SU-DHL-6 (cell line): ENCODE measurements around the gene RAC2.

ENCODE experiments used
- H2AFZ ChIP-seq: fragments of 200-600 bp; sonication (generic); 2 replicates; pipeline ENCODE4 v1.6.1; 2014; ENCODE audit warnings: low read depth, mild to moderate bottlenecking, moderate library complexity, mixed read lengths, antibody characterized with exemption, low read length; ENCODE audit not compliant: severe bottlenecking
- H3F3A ChIP-seq: fragments of 200-600 bp; shearing (Covaris generic); 2 replicates; pipeline ENCODE4 v1.6.0; 2016; ENCODE audit warnings: antibody characterized with exemption, mild to moderate bottlenecking; ENCODE audit not compliant: insufficient read depth
- H3K27ac ChIP-seq: fragments of 200-600 bp; sonication (generic); 2 replicates; pipeline ENCODE4 v1.5.1; 2016; ENCODE audit warnings: low read depth, mild to moderate bottlenecking, low read length, moderate library complexity, mixed read lengths
- H3K27me3 ChIP-seq: fragments of 200-600 bp; sonication (generic), shearing (Covaris generic); 2 replicates; pipeline ENCODE4 v1.6.0; 2014; ENCODE audit warnings: mild to moderate bottlenecking, low read length
- H3K36me3 ChIP-seq: fragments of 200-600 bp; sonication (generic); 2 replicates; pipeline ENCODE4 v1.6.1; 2014; ENCODE audit warnings: mild to moderate bottlenecking, low read length, mixed read lengths
- H3K4me2 ChIP-seq: fragments of 300-600, 200-600 bp; shearing (Covaris generic), sonication (generic); 2 replicates; pipeline ENCODE4 v1.6.0; 2014; ENCODE audit warnings: low read length, low read depth, mild to moderate bottlenecking; ENCODE audit not compliant: poor library complexity, severe bottlenecking
- H3K4me3 ChIP-seq: fragments of 200-600 bp; sonication (generic); 2 replicates; pipeline ENCODE4 v1.5.1; 2014; ENCODE audit warnings: antibody characterized with exemption, low read length, mild to moderate bottlenecking, mixed read lengths; ENCODE audit not compliant: insufficient read depth, poor library complexity, severe bottlenecking
- H3K79me2 ChIP-seq: fragments of 200-600 bp; sonication (generic); 2 replicates; pipeline ENCODE4 v1.6.1; 2014; ENCODE audit warnings: mild to moderate bottlenecking, low read length, moderate library complexity; ENCODE audit not compliant: insufficient read depth
- H3K9ac ChIP-seq: fragments of 200-600 bp; sonication (generic); 2 replicates; pipeline ENCODE4 v1.7.0; 2014; ENCODE audit warnings: mild to moderate bottlenecking, low read length
- H3K9me2 ChIP-seq: fragments of 200-600 bp; sonication (generic); replicated peaks from 2 replicates; pipeline ENCODE4 v1.6.1; 2014; ENCODE audit warnings: low read length; ENCODE audit not compliant: insufficient read depth
- H3K9me3 ChIP-seq: fragments of 200-600 bp; sonication (generic); 2 replicates; pipeline ENCODE4 v1.6.1; 2014; ENCODE audit warnings: low read length, mixed read lengths; ENCODE audit not compliant: insufficient read depth
- H4K20me1 ChIP-seq: fragments of 200-600 bp; sonication (generic); 2 replicates; pipeline ENCODE4 v1.6.1; 2014; ENCODE audit warnings: low read depth, mild to moderate bottlenecking, antibody characterized with exemption, low read length, moderate library complexity, mixed read lengths
- EZH2phosphoT487 ChIP-seq: fragments of 200-600 bp; sonication (generic), shearing (Covaris generic); conservative IDR thresholded peaks from 2 replicates; pipeline ENCODE4 v1.6.1; 2018; ENCODE audit warnings: mild to moderate bottlenecking, antibody characterized with exemption, low read length, moderate library complexity, mixed read lengths
- TF ChIP-seq, protein P1 (sequence below): fragments of 200-600 bp; sonication (generic); IDR thresholded peaks from one replicate; pipeline ENCODE4 v1.5.1; 2017; ENCODE audit warnings: antibody characterized with exemption, mild to moderate bottlenecking, low read length, moderate library complexity; ENCODE audit not compliant: insufficient read depth, poor library complexity, severe bottlenecking

RAC2 gene

GRCh38 chr22:37221424-37222333 lies 22.4 kb downstream of the RAC2 start:
- no peak overlapping the region for H3K4me2 ChIP-seq
- no peaks in the 10 kb centered on the region for H3K9me3 ChIP-seq
- peak overlapping the region; percentile 46 for H3K27ac ChIP-seq
- H4K20me1 ChIP-seq: no peaks in the 10 kb centered on the region
- no peaks in the 10 kb centered on the region for H3K79me2 ChIP-seq
- TF ChIP-seq, protein P1, sequence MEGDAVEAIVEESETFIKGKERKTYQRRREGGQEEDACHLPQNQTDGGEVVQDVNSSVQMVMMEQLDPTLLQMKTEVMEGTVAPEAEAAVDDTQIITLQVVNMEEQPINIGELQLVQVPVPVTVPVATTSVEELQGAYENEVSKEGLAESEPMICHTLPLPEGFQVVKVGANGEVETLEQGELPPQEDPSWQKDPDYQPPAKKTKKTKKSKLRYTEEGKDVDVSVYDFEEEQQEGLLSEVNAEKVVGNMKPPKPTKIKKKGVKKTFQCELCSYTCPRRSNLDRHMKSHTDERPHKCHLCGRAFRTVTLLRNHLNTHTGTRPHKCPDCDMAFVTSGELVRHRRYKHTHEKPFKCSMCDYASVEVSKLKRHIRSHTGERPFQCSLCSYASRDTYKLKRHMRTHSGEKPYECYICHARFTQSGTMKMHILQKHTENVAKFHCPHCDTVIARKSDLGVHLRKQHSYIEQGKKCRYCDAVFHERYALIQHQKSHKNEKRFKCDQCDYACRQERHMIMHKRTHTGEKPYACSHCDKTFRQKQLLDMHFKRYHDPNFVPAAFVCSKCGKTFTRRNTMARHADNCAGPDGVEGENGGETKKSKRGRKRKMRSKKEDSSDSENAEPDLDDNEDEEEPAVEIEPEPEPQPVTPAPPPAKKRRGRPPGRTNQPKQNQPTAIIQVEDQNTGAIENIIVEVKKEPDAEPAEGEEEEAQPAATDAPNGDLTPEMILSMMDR: no peak
- TF ChIP-seq EZH2phosphoT487: no peak
- peaks cover 41% of the 10 kb centered on the region for H3F3A ChIP-seq
- H3K4me3 ChIP-seq: no peak overlapping the region
- H3K27me3 ChIP-seq: no peaks in the 10 kb centered on the region
- H3K9ac ChIP-seq: no peak overlapping the region
- no peak overlapping the region for H2AFZ ChIP-seq
- 0 out of 2 replicates have a peak, but pooled peaks cover 5% of the 10 kb centered on the region for H3K36me3 ChIP-seq
- no peaks in the 10 kb centered on the region for H3K9me2 ChIP-seq

GRCh38 chr22:37220543-37220981 lies 23.5 kb downstream of the RAC2 start:
- Histone ChIP-seq H3F3A (peaks cover 39% of the 10 kb centered on the region), H3K4me3 (no peak overlapping the region), H4K20me1 (no peaks in the 10 kb centered on the region), H3K27me3 (no peaks in the 10 kb centered on the region), H3K4me2 (peak overlapping the region; percentile 41), H3K36me3 (0 out of 2 replicates have a peak, but pooled peaks cover 5% of the 10 kb centered on the region), H3K79me2 (no peaks in the 10 kb centered on the region), H3K27ac (no peak overlapping the region), H3K9me2 (no peaks in the 10 kb centered on the region), H3K9ac (no peak overlapping the region), H3K9me3 (no peaks in the 10 kb centered on the region), H2AFZ (no peak overlapping the region)
- TF ChIP-seq, protein P1: no peak
- TF ChIP-seq EZH2phosphoT487: no peak

DNA sequence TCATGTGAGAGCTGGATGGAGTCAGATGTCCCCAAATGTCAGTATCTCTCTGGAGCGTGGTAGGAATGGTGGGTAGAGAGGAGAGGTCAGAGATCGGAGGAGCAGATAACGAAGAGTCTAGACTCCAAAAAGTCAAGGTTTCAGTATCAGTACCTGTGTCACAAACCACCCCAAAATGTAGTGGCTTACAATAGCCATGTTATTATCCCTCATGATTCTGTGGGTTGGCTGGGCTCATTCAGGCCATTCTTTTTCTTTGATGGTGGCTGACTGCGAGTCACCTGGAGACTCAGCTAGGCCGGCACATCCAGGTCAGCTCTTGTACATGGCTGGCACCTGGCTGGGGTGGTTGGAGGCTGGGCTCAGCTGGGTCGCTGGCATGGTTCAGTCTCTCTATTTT lies 24.5 kb downstream of the RAC2 start:
- Histone ChIP-seq H2AFZ (no peak overlapping the region), H4K20me1 (no peaks in the 10 kb centered on the region), H3K4me2 (peak overlapping the region; percentile 41), H3K4me3 (no peak overlapping the region), H3K36me3 (no peaks in the 10 kb centered on the region), H3K79me2 (no peaks in the 10 kb centered on the region), H3K27ac (peak overlapping the region; percentile 80), H3K9me3 (no peaks in the 10 kb centered on the region), H3K9me2 (no peaks in the 10 kb centered on the region), H3K9ac (peak overlapping the region; percentile 36; the same call in 1 of the 2 replicates), H3F3A (peaks cover 31% of the 10 kb centered on the region), H3K27me3 (no peaks in the 10 kb centered on the region)
- no peak for TF ChIP-seq EZH2phosphoT487
- TF ChIP-seq, protein P1: no peak
